HCT116 (cell line): ENCODE measurements around the gene RRP12. TPM values are rescaled to one million over a fixed set of nuclear protein-coding genes. Genes with fewer than 3 reads are reported as not detected.

ENCODE experiments used
- ATAC-seq: fragments of 200-7000 bp; cut with Tn5 transposase; 2 replicates; pipeline ENCODE4 v1.9.1; 2020; ENCODE audit warnings: mild to moderate bottlenecking, moderate library complexity
- BruUV-seq: library from RNA; stranded (reverse); fragments of 400-500 nt; replicated peaks from 2 replicates; lab custom pipeline; 2021; lab: Mats Ljungman, UMichigan
- CTCF ChIA-PET: fragments of 300-600 bp; sonication (Branson Sonifier 250); formaldehyde crosslinking; loops from one replicate; lab custom pipeline; 2021; ENCODE audit warnings: antibody characterized with exemption; lab: Charles Lee
- POLR2A ChIA-PET: fragments of 300-600, 350-600 bp; sonication (Branson Sonifier 250); formaldehyde crosslinking; loops from one replicate; lab custom pipeline; 2021; ENCODE audit warnings: antibody characterized with exemption; lab: Charles Lee
- RAD21 ChIA-PET, 2 experiments: fragments of 300-600 bp; sonication (Branson Sonifier 250); formaldehyde crosslinking; loops; one replicate each; lab custom pipeline; 2023; ENCODE audit warnings: low total read pairs in 2 of 2; ENCODE audit not compliant: uncharacterized antibody in 2 of 2, unreplicated experiment in 2 of 2, low non-redundant PET in 1 of 2; lab: Charles Lee
- DNase-seq: peaks from one replicate; pipeline ENCODE4 v3.0.0-alpha.2; 2010; ENCODE audit warnings: low read depth, low spot score
- H2AFZ ChIP-seq: fragments of 200-600 bp; shearing (Covaris generic), sonication (generic); 2 replicates; pipeline ENCODE4 v1.6.1; 2017; ENCODE audit warnings: low read depth, mixed run types, mixed read lengths, antibody characterized with exemption, low read length; ENCODE audit not compliant: poor library complexity, severe bottlenecking
- H3K27ac ChIP-seq: 2 replicates; pipeline ENCODE4 v1.5.1; 2012; ENCODE audit warnings: low read depth, low read length
- H3K27me3 ChIP-seq: fragments of 200-600 bp; sonication (generic); 2 replicates; pipeline ENCODE4 v1.6.1; 2016; ENCODE audit warnings: mixed run types, low read length, mixed read lengths; ENCODE audit not compliant: insufficient read depth
- H3K36me3 ChIP-seq, 2 experiments: fragments of 200-500 bp in 1 of 2; fragments of 200-600 bp in 1 of 2; sonication (Bioruptor generic) in 1 of 2; sonication (generic) in 1 of 2; 2 replicates each; pipeline versions ENCODE4 v1.5.1 to v1.6.1; 2014 to 2016; ENCODE audit warnings: low read length in 2 of 2, inconsistent platforms in 1 of 2, mixed read lengths in 1 of 2, mixed run types in 1 of 2; ENCODE audit not compliant: insufficient read depth in 2 of 2, control insufficient read depth in 1 of 2
- H3K4me1 ChIP-seq, 2 experiments: fragments of 200-600 bp in 1 of 2; sonication (generic) in 1 of 2; 2 replicates each; pipeline versions ENCODE4 v1.5.1 to v1.6.1; 2012 to 2017; ENCODE audit warnings: low read length in 2 of 2, inconsistent platforms in 1 of 2, mild to moderate bottlenecking in 1 of 2, mixed read lengths in 1 of 2, mixed run types in 1 of 2, moderate library complexity in 1 of 2; ENCODE audit not compliant: insufficient read depth in 2 of 2, control insufficient read depth in 1 of 2
- H3K4me2 ChIP-seq: fragments of 200-600 bp; sonication (generic); 2 replicates; pipeline ENCODE4 v1.6.1; 2017; ENCODE audit warnings: mixed run types, low read length, mixed read lengths
- H3K4me3 ChIP-seq, 2 experiments: fragments of 200-600 bp in 1 of 2; sonication (generic) in 1 of 2; replicated peaks in 1 of 2; 2 replicates each; pipeline ENCODE4 v1.5.1; 2011 to 2016; ENCODE audit warnings: low read length in 2 of 2, control low read depth in 1 of 2, low read depth in 1 of 2, mild to moderate bottlenecking in 1 of 2, mixed read lengths in 1 of 2, mixed run types in 1 of 2
- H3K79me2 ChIP-seq: fragments of 200-600 bp; sonication (generic); 2 replicates; pipeline ENCODE4 v1.6.1; 2017; ENCODE audit warnings: mild to moderate bottlenecking, mixed run types, low read length, moderate library complexity, mixed read lengths; ENCODE audit not compliant: insufficient read depth
- H3K9ac ChIP-seq: fragments of 200-600 bp; sonication (generic); 2 replicates; pipeline ENCODE4 v1.6.1; 2016; ENCODE audit warnings: low read length, mixed read lengths
- H3K9me2 ChIP-seq: fragments of 200-600 bp; sonication (generic), shearing (Covaris generic); 2 replicates; pipeline ENCODE4 v1.6.1; 2017; ENCODE audit warnings: mixed run types, mild to moderate bottlenecking, moderate library complexity; ENCODE audit not compliant: insufficient read depth
- H3K9me3 ChIP-seq, 2 experiments: fragments of 200-500 bp in 1 of 2; fragments of 200-600 bp in 1 of 2; sonication (Bioruptor generic) in 1 of 2; sonication (generic) in 1 of 2; 2 replicates each; pipeline ENCODE4 v1.6.1; 2014 to 2017; ENCODE audit warnings: low read length in 2 of 2, mixed read lengths in 2 of 2, inconsistent platforms in 1 of 2, low read depth in 1 of 2, mild to moderate bottlenecking in 1 of 2, mixed run types in 1 of 2, moderate library complexity in 1 of 2; ENCODE audit not compliant: control insufficient read depth in 1 of 2, insufficient read depth in 1 of 2
- H4K20me1 ChIP-seq: fragments of 200-600 bp; sonication (generic), shearing (Covaris generic); 2 replicates; pipeline ENCODE4 v1.6.1; 2017; ENCODE audit warnings: mixed run types, mild to moderate bottlenecking, moderate library complexity; ENCODE audit not compliant: insufficient read depth
- CBX3 ChIP-seq: IDR thresholded peaks from 2 replicates; pipeline ENCODE4 v1.6.1; 2012; ENCODE audit warnings: low read depth
- EGR1 ChIP-seq: IDR thresholded peaks from 2 replicates; pipeline ENCODE4 v1.6.1; 2012; ENCODE audit warnings: low read depth
- ELF1 ChIP-seq: IDR thresholded peaks from 2 replicates; pipeline ENCODE4 v1.6.1; 2012; ENCODE audit warnings: low read depth, borderline replicate concordance
- EZH2 ChIP-seq: fragments of 200-600 bp; sonication (generic); IDR thresholded peaks from 2 replicates; pipeline ENCODE4 v1.6.1; 2017; ENCODE audit warnings: antibody characterized with exemption, mixed run types
- FOSL1 ChIP-seq: IDR thresholded peaks from 2 replicates; pipeline ENCODE4 v1.6.1; 2012; ENCODE audit warnings: low read depth
- JUND ChIP-seq: IDR thresholded peaks from 2 replicates; pipeline ENCODE4 v1.6.1; 2012
- POLR2A ChIP-seq: IDR thresholded peaks from 2 replicates; pipeline ENCODE4 v1.7.0; 2011; ENCODE audit warnings: borderline replicate concordance; ENCODE audit not compliant: insufficient read depth, insufficient read length; ENCODE audit errors: extremely low read depth
- RAD21 ChIP-seq: IDR thresholded peaks from 2 replicates; pipeline ENCODE4 v1.6.1; 2012; ENCODE audit warnings: low read depth, mild to moderate bottlenecking
- SIN3A ChIP-seq: IDR thresholded peaks from 2 replicates; pipeline ENCODE4 v1.6.1; 2012; ENCODE audit warnings: low read depth
- SRF ChIP-seq: IDR thresholded peaks from 2 replicates; pipeline ENCODE4 v1.6.1; 2012; ENCODE audit warnings: low read depth
- TCF7L2 ChIP-seq: IDR thresholded peaks from 2 replicates; pipeline ENCODE4 v1.7.0; 2011; ENCODE audit warnings: borderline replicate concordance, inconsistent platforms; ENCODE audit not compliant: insufficient read depth, insufficient read length; ENCODE audit errors: extremely low read depth
- YY1 ChIP-seq: IDR thresholded peaks from 2 replicates; pipeline ENCODE4 v1.6.1; 2011; ENCODE audit warnings: low read length, low read depth, moderate library complexity, mild to moderate bottlenecking; ENCODE audit not compliant: insufficient replicate concordance; ENCODE audit errors: extremely low read depth
- ZBTB33 ChIP-seq: IDR thresholded peaks from 2 replicates; pipeline ENCODE4 v1.6.1; 2011; ENCODE audit warnings: mild to moderate bottlenecking, low read length, moderate library complexity; ENCODE audit not compliant: insufficient replicate concordance; ENCODE audit errors: extremely low read depth
- ZFX ChIP-seq: fragments of 450-650 bp; IDR thresholded peaks from 2 replicates; pipeline ENCODE4 v1.6.1; 2017
- intact Hi-C: fragments of 100-400 bp; cut with micrococcal nuclease; formaldehyde crosslinking; loops from 2 replicates; pipeline ENCODE4 v1.10.0; 2022
- total RNA-seq: library from RNA; stranded (reverse); gene quantifications from one replicate; pipeline ENCODE4 v1.2.1, GENCODE V29; 2021; ENCODE audit not compliant: unreplicated experiment

The RRP12 gene
- total RNA-seq, 1 experiment from 2014 or later, result 67.0 TPM

- DNase-seq, result no peak
- TF ChIP-seq SIN3A, result no peak
- no peak for TF ChIP-seq SRF
- no peak for TF ChIP-seq ZBTB33
- no peak for TF ChIP-seq POLR2A
- no peak for TF ChIP-seq JUND
- no peak for TF ChIP-seq ZFX
- TF ChIP-seq, all 23 proteins: peak for 0
- H3K4me1 ChIP-seq, result no peaks in the 10 kb centered on the region
- no peak overlapping the region for H3K4me2 ChIP-seq
- ChIA-PET CTCF (no interaction called here), POLR2A (no interaction called here), RAD21 (no interaction called here)
- intact Hi-C loops, result no loop called here
- no peak overlapping the region for H3K4me3 ChIP-seq
- no peak overlapping the region for H3K9ac ChIP-seq
- no peak overlapping the region for H2AFZ ChIP-seq
- no TSS peak for BruUV-seq
- H3K9me3 ChIP-seq, result no peaks in the 10 kb centered on the region
- 0 out of 2 replicates have a peak, but pooled peaks cover 4% of the 10 kb centered on the region for H3K9me2 ChIP-seq
- H4K20me1 ChIP-seq, result no peaks in the 10 kb centered on the region
- no peaks in the 10 kb centered on the region for H3K36me3 ChIP-seq
- no peak for ATAC-seq
- H3K79me2 ChIP-seq, result no peaks in the 10 kb centered on the region
- H3K27ac ChIP-seq, result no peak overlapping the region
- no peaks in the 10 kb centered on the region for H3K27me3 ChIP-seq
Measured at GRCh38 chr10:97311111-97311626, 90.0 kb downstream of the RRP12 start.

- ChIA-PET RAD21 (no interaction called here), POLR2A (no interaction called here), CTCF (no interaction called here)
- Histone ChIP-seq H3K9me3 (no peaks in the 10 kb centered on the region), H3K4me1 (no peaks in the 10 kb centered on the region), H3K4me2 (no peak overlapping the region), H4K20me1 (no peaks in the 10 kb centered on the region), H3K9ac (no peak overlapping the region), H3K36me3 (no peaks in the 10 kb centered on the region), H3K9me2 (0 out of 2 replicates have a peak, but pooled peaks cover 4% of the 10 kb centered on the region), H3K4me3 (no peak overlapping the region), H2AFZ (no peak overlapping the region), H3K79me2 (no peaks in the 10 kb centered on the region), H3K27ac (no peak overlapping the region), H3K27me3 (no peaks in the 10 kb centered on the region)
- intact Hi-C loops, result no loop called here
- no TSS peak for BruUV-seq
- DNase-seq (no peak), ATAC-seq (no peak)
- no peak for TF ChIP-seq EZH2
- TF ChIP-seq ELF1, result no peak
- no peak for TF ChIP-seq POLR2A
- TF ChIP-seq FOSL1, result no peak
- no peak for TF ChIP-seq EGR1
- TF ChIP-seq CBX3, result no peak
- no peak for TF ChIP-seq TCF7L2
- no peak for TF ChIP-seq RAD21
- no peak for TF ChIP-seq YY1
- TF ChIP-seq JUND, result no peak
- no peak for TF ChIP-seq SRF
Measured at GRCh38 chr10:97307866-97308780, 93.0 kb downstream of the RRP12 start.
